ENCODE measurements around the gene APBB2. TPM values are rescaled to one million over a fixed set of nuclear protein-coding genes. Genes with fewer than 3 reads are reported as not detected.

The APBB2 gene
- total and polyA plus RNA-seq, 2 experiments from 2014 or later: 35.8 to 74.8 TPM

DNA sequence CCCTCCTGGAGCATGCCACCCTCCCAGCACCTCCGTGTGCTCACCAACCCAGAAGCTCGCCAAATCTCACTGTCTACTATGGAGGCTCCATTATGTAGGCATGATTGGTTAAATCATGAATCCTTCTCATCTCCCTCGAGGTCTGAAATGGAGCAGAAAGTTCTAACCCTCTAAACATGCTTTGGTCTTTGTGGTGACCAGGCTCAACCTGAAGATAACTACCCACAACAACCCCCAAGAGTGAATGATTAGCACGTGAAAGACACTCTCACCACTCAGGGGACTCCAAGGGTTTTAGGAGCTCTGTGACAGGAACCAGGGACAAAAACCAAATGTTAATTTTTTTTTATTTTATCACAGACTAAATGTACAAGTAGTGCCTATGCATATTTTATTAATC is 47.2 kb downstream of the APBB2 start:
- DNase-seq (ENCODE audit: low spot score) (no peak), ATAC-seq (peak; percentile 31; the same call in 1 of the 3 replicates)
- no peak overlapping the region for H3K27ac ChIP-seq (ENCODE audit: low read depth)
- H3K27ac Mint-ChIP-seq: no peak overlapping the region
- TF ChIP-seq EZH2 (IDR thresholded peaks at IDR 0.05; ENCODE audit: low read depth, unreplicated experiment) (no peak), EZH2phosphoT487 (IDR thresholded peaks at IDR 0.05; ENCODE audit: unreplicated experiment) (no peak)
- TF ChIP-seq, protein P1, sequence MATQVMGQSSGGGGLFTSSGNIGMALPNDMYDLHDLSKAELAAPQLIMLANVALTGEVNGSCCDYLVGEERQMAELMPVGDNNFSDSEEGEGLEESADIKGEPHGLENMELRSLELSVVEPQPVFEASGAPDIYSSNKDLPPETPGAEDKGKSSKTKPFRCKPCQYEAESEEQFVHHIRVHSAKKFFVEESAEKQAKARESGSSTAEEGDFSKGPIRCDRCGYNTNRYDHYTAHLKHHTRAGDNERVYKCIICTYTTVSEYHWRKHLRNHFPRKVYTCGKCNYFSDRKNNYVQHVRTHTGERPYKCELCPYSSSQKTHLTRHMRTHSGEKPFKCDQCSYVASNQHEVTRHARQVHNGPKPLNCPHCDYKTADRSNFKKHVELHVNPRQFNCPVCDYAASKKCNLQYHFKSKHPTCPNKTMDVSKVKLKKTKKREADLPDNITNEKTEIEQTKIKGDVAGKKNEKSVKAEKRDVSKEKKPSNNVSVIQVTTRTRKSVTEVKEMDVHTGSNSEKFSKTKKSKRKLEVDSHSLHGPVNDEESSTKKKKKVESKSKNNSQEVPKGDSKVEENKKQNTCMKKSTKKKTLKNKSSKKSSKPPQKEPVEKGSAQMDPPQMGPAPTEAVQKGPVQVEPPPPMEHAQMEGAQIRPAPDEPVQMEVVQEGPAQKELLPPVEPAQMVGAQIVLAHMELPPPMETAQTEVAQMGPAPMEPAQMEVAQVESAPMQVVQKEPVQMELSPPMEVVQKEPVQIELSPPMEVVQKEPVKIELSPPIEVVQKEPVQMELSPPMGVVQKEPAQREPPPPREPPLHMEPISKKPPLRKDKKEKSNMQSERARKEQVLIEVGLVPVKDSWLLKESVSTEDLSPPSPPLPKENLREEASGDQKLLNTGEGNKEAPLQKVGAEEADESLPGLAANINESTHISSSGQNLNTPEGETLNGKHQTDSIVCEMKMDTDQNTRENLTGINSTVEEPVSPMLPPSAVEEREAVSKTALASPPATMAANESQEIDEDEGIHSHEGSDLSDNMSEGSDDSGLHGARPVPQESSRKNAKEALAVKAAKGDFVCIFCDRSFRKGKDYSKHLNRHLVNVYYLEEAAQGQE (IDR thresholded peaks at IDR 0.05; ENCODE audit: unreplicated experiment): no peak
- TF ChIP-seq, protein P2, sequence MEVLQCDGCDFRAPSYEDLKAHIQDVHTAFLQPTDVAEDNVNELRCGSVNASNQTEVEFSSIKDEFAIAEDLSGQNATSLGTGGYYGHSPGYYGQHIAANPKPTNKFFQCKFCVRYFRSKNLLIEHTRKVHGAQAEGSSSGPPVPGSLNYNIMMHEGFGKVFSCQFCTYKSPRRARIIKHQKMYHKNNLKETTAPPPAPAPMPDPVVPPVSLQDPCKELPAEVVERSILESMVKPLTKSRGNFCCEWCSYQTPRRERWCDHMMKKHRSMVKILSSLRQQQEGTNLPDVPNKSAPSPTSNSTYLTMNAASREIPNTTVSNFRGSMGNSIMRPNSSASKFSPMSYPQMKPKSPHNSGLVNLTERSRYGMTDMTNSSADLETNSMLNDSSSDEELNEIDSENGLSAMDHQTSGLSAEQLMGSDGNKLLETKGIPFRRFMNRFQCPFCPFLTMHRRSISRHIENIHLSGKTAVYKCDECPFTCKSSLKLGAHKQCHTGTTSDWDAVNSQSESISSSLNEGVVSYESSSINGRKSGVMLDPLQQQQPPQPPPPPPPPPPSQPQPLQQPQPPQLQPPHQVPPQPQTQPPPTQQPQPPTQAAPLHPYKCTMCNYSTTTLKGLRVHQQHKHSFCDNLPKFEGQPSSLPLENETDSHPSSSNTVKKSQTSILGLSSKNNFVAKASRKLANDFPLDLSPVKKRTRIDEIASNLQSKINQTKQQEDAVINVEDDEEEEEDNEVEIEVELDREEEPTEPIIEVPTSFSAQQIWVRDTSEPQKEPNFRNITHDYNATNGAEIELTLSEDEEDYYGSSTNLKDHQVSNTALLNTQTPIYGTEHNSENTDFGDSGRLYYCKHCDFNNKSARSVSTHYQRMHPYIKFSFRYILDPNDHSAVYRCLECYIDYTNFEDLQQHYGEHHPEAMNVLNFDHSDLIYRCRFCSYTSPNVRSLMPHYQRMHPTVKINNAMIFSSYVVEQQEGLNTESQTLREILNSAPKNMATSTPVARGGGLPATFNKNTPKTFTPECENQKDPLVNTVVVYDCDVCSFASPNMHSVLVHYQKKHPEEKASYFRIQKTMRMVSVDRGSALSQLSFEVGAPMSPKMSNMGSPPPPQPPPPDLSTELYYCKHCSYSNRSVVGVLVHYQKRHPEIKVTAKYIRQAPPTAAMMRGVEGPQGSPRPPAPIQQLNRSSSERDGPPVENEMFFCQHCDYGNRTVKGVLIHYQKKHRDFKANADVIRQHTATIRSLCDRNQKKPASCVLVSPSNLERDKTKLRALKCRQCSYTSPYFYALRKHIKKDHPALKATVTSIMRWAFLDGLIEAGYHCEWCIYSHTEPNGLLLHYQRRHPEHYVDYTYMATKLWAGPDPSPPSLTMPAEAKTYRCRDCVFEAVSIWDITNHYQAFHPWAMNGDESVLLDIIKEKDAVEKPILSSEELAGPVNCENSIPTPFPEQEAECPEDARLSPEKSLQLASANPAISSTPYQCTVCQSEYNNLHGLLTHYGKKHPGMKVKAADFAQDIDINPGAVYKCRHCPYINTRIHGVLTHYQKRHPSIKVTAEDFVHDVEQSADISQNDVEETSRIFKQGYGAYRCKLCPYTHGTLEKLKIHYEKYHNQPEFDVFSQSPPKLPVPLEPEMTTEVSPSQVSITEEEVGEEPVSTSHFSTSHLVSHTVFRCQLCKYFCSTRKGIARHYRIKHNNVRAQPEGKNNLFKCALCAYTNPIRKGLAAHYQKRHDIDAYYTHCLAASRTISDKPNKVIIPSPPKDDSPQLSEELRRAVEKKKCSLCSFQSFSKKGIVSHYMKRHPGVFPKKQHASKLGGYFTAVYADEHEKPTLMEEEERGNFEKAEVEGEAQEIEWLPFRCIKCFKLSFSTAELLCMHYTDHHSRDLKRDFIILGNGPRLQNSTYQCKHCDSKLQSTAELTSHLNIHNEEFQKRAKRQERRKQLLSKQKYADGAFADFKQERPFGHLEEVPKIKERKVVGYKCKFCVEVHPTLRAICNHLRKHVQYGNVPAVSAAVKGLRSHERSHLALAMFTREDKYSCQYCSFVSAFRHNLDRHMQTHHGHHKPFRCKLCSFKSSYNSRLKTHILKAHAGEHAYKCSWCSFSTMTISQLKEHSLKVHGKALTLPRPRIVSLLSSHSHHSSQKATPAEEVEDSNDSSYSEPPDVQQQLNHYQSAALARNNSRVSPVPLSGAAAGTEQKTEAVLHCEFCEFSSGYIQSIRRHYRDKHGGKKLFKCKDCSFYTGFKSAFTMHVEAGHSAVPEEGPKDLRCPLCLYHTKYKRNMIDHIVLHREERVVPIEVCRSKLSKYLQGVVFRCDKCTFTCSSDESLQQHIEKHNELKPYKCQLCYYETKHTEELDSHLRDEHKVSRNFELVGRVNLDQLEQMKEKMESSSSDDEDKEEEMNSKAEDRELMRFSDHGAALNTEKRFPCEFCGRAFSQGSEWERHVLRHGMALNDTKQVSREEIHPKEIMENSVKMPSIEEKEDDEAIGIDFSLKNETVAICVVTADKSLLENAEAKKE (CRISPR knock-in tag; IDR thresholded peaks at IDR 0.05): peak; percentile 81
- H3K4me3 ChIP-seq: no peak overlapping the region
- no peaks in the 10 kb centered on the region; the same call in 2 of the 3 replicates for H3K9me3 Mint-ChIP-seq
- no peaks in the 10 kb centered on the region for H3F3A ChIP-seq (replicated peaks; ENCODE audit: low read depth)
- H3K36me3 Mint-ChIP-seq (ENCODE audit: low read depth): peaks cover 19% of the 10 kb centered on the region; the same call in 2 of the 3 replicates
- no peaks in the 10 kb centered on the region for H4K20me1 ChIP-seq (replicated peaks; ENCODE audit: insufficient read depth)
- H3K4me1 ChIP-seq (ENCODE audit: insufficient read depth): peaks cover 21% of the 10 kb centered on the region
- H3K4me1 Mint-ChIP-seq: peaks cover 35% of the 10 kb centered on the region
- H3K27me3 ChIP-seq (ENCODE audit: insufficient read depth): no peaks in the 10 kb centered on the region
- no peak overlapping the region for H2AFZ ChIP-seq
- H3K79me2 ChIP-seq (replicated peaks; ENCODE audit: insufficient read depth): peaks cover 23% of the 10 kb centered on the region
- H3K4me2 ChIP-seq: no peak overlapping the region
- H3K9me2 ChIP-seq (ENCODE audit: insufficient read depth): no peaks in the 10 kb centered on the region
- H3K27me3 Mint-ChIP-seq (ENCODE audit: insufficient read depth, low read depth, poor library complexity): peaks cover 2% of the 10 kb centered on the region
- no peak overlapping the region for H3K4me3 Mint-ChIP-seq
- no peaks in the 10 kb centered on the region for H3K36me3 ChIP-seq (ENCODE audit: insufficient read depth)
